GM19240 (cell line): ENCODE measurements around the gene LAMA4.

Source experiments
- DNase-seq: peaks from one replicate; pipeline ENCODE4 v3.0.0; 2011; ENCODE audit warnings: low spot score; ENCODE audit not compliant: insufficient read length

Gene LAMA4

DNA sequence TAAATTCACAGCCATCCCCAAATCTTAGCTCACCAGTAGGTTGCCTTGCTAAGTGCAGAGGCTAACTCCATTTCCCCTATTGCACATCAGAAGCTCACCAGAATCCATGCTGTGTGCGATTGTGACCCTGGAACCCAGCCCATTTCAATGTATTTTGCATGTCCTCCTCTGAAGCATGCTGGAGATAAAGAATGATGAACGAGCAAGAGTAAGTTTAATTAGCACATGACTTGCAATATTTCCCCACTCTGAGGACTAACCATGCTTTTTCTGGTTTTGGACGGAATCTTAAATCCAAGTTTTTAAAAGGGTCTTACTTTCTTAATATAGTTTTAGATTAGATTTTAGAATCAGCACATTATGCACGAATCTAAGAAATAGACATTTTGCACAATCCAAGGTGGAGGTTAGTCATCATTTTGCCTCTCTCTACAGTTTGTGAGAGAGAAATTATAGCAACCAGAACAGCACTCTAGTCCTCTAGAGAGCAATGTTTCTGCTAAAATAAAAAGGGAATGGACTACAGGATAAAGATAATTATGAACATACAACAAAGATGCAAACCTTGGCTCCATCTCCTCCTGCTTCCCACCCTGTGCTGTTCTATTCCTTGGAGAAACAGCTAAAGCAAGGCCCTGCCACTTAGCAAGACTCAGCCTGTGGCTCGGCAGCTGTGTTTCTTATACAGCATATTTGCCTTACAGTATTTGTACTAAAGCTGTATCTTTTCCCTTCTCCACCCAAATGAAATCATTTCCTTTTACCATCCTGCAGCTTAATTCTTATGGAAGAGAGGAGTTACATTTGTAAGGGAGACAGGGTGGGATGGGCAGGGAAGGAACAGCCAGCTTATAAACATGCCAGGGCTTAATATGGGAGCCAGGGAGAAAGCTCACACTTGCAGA lies 24.9 kb upstream of the LAMA4 start:
- no peak for DNase-seq

DNA sequence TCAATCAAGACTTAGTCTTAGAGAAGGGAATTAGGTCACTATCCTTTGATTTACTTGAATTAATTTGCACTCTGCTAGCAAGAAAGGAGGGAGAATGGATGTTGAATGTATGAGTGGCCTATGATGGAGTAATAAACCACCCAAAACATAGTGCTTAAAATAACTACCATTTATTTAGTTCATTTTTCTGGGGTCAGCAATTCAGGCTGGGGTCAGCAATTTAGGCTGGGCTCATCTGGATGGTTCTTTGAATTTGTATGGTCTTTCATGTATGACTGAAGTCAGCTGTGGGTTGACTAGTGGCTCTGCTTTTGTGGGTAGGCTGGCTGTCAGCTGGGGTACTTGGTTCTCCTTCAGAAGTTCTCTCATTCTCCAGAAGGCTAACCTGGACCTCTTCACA lies 21.0 kb upstream of the LAMA4 start:
- no peak for DNase-seq

DNA sequence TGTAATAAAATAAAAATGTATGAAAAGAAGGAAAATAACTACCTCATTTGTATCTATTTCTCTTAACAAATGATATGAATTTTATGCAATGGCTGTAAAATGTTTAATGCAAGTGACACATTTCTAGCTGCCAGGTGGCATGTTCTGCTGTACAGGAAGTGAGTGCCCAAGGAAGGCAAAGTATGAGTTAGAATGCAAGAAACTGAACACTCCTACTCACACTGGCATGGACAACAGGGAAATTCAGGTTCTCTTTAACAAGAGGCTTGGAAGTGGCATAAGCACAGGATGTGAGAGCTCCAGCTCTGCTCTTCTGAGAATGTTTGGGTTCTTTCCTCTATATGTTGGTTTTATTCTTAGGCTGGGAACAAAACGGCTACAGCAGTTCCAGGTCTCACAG lies 20.4 kb upstream of the LAMA4 start:
- DNase-seq, result no peak

DNA sequence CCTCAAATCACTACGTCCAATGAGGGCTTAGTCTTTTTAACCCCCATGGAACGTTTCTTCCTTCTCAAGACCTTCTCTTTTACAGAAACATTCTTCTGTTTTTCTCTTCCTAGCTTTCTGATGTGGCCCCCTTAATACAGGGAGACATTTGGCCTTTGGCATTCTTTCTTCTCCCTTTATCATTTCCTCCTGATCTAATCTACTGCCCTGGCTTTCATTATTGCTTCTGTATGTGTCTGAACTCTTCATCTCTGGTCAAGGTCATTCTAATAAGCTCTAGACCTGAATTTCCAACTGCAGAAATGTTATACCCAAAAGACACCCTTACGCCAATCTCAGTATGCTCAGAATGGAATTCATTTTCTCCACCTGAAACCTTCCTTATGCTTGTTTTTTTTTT lies 18.4 kb upstream of the LAMA4 start:
- DNase-seq, result no peak

DNA sequence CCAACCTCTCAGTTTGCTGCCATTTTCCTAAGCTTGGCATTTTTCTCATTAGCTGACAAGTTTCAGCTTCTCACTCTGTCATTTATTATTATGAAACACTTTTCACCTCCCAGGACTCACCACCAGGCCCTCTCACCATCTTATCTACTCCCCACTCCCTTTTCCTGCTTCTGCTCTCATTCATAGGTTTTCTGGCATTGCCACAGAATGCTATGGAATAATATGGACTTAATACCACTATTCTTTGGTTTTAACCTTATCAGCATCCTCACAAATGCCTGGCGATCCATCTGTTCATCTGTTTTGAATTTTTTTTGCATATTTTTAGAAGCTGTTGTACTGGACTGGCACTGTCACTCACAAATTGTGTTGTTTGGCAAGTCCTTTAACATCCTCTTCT lies 16.4 kb upstream of the LAMA4 start:
- DNase-seq, result no peak

DNA sequence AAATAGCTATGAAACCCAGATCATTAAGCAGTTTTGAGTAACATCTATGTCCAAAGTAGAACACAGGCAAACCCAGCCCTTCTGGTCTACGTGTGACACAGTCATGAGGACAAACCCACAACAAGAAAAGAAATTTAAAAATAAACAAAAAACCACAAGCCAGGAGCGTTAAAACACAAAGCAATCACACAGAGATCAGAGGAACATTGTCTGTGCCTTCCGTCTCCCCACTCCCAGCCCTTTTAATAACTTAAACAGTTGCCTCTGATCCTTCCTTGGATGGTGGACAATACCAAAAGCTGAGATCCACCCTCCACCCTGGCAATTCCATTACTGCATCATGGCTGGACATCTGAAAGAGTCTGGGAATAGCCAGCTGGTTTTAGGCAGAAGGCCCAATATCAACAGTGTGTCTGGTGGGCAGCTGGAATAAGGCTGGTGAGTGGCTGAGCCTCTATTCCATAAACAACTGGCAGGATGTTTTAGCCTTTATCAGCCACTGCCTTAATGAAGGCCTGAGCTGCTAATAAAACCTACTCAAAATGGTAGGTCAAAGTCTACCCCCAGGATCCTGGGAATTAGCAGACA lies 15.7 kb upstream of the LAMA4 start:
- no peak for DNase-seq

DNA sequence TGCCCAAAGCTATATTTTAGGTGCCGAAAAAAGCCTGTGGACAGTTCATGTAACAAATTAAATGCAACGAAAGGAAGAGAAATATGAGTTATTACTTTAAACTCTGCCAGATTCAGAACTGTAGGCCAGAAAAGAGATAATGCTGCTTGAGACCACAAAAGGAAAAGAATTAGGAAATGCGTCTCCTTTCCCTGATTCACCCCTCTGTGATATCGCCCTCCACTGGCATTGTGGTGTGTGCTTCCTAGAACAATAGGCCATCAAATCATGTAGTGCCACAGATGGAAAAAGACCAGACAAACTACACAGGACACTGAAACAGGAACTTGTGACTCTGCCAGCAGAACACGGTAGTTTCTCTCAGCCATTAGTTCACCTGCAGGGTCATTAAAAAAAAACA lies 14.7 kb upstream of the LAMA4 start:
- DNase-seq, result no peak

DNA sequence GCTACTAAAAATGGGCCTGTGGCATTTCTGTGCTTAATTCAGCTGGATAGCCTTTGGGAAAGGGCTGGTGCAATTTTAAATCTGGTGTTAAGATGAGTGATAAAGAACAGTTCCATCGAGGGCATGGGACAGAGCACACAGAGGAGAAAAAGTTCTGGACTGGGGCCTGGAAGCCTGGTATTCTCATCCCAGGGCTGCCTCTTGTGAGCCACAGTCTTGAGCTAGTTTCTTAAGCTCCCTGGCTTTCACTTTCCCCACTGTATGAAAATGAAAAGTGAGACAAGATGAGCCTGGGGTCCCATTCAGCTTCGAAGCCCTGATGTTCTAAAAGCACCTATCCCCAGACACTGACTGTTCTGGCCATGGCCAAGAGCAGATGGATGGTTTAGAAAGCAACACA lies 14.3 kb upstream of the LAMA4 start:
- no peak for DNase-seq

DNA sequence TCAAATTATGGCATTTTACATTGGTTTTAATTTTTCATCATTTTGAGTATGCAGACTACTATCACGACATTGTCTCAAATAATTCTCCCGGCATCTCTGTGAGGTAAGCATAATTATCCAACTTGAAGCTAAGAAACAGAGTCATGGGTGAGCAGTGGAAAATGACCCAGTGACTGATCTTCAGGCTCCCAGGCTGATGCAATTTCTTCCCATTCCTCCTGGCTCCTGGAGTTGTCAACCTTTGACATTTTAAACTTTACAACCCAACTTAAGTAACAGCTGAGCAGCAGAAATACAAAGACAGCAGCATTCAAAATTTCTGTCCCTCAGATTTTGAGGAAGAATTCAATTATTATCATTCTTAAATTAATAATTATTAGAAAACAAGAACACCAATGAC lies 13.7 kb upstream of the LAMA4 start:
- DNase-seq, result no peak

DNA sequence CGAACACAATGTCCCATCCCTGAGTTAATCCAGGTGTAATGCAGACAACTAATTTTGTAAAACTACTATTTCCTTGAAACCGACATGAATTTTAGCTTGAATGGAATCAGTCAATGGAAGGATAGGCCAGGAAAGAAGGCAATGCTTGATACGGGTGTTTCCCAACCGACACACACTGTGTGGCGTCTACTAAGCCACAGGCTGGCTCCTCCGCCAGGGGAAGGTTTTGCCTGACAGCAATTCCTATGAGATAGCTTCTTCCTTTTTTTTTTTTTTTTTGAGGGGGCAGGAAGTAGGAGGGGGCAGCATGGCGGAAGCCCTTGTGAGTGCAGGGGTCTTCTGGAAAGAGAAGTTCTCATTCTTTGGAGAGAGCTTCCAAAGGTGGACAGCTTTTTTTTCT lies 12.0 kb upstream of the LAMA4 start:
- no peak for DNase-seq

DNA sequence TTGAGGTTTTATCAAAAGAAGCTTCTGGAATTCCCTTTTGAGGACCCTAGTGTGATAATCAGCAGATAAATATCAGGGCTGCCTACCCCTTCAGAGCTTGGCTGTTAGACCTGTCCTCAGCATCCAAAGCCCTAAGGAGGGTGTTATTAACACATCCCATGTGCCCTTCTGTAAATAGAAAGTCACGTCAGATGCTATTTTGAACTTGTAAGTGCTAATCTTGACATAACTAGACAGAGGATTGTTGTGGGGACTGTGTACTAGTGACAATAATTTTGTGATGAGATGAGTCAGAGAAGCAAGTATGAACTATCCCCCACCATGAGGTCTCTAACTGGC lies 4.9 kb upstream of the LAMA4 start:
- DNase-seq, result no peak

DNA sequence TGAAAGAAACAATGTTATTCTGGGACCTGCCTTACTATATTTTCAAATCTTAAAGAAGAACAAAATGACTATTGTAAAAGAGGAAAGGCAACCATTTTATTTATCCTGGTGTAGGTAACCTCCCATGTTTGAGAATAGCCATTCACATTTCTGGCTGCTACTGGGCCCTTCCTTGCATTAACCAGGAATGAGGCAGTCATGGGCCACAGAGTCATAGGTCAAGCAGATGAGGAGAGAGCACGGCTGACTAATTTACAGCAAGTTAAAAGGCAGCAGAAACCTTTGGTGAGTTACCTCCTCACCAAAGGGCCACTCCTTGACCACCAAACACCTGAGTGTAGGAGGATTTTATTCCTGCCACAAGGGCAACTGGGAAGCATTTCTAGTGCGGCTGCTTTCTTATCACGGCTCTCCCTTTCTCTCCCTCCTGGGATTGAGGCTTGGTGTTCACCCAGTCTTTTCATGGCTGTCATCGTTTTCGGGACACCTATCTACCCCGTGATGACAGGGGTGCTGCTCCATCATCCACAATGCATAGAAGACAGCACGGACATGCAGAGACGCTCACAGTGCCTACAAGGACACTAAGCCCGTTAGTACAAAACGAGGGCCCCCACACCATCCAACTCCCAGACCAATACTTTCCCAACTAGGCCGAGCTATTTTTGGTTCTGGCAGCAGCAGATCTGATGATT lies 4.4 kb upstream of the LAMA4 start:
- DNase-seq, result no peak

DNA sequence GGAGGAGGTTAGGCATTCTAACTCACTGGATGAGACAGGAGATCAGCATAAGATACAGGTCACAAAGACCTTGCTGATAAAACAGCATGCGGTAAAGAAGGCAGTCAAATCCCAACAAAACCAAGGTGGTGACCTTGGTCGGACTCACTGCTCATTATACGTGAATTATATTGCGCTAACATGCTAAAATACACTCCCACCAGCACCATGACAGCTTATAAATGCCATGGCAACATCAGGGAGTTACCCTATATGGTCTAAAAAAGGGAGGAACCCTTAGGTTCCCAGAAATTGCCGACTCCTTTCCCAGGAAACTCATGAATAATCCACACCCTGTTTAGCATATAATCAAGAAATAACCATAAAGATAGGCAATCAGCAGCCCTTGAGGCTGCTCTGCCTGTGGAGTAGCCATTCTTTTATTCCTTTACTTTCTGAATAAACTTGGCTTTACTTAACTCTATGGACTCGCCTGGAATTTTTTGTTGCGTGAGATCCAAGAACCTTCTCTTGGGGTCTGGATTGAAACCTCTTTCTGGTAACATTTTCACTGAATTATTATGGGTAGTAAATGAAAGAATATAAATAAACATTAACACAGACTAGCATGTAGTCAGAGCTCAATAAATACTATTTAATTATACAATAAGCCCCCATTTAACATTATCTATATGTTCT lies 3.0 kb upstream of the LAMA4 start:
- no peak for DNase-seq

DNA sequence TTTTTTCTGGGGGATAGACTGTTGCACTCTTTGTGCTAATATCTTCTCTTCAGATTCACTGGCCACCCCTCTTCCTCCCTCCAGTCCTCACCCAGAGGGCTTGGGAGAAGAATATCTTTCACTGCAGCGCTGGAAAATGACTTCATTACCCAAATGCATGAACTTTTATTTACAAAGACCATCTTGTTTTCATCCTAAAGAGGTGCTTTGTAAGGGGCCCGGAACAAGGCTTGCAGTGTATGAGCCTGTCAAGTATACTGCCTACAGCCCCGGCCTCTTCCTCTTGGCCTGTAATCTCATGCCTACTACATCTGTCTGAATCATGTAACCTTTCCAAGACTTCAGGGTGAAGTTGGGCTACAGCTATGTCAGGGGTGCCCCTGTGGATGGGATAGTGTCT lies 554 bp upstream of the LAMA4 start:
- DNase-seq, result no peak

DNA sequence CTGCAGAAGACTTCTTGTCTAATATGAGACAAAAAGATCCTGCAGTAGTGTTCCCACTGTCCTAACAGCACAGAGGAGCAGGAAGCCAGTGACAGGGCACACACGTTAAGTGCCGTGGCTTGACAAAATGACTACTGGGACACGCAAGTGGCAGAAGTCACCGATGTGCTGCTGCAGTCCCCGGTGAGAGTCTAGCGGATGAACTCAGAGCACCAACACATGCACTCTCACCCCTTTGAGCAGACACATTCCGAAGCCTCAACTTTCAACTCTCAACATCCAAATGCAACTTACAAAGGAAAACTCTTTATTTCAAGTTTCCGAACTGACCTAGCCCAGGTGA lies 898 bp downstream of the LAMA4 start:
- no peak for DNase-seq

DNA sequence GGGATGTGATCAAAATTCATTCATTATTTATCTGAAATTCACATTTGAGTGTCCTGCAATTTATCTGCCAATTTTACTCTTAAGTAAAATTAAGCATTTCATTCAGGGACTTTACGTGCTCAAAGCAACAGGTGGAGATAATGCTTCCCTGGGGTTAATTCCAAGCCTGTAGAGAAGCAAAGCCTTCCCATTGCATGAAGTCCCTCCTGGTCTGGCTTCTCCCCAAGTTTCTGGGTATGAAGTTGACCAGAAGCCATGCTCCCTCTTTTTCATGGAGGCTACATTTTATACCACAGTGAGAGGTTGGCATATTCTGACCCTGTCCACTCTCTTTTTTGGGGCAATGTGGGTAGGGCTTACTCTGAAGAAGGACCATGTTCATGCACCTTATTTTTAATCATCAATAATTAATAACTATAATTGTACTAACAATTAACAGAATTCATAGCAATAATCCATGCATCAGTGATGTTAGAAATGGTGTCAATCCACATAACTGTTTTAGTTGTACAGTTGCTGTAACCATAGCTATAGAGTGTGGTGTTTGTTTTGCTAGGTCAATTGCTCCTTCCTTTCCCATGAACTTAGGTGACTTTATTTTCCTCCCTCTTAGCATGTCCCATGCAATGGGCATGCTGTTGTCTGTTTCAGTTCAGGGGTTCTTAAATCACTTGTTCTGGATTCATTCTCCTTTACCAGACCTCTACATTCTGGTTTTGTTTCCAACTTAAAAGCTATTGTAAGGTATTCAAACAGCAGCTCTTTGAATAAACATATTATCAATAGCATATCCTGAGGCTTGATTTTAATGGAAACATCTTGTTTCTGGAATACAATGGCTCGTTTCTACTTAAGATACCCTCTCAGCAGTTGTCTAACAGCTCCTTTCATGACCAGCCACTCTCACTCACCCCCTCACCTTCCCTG lies 1.5 kb downstream of the LAMA4 start:
- no peak for DNase-seq

DNA sequence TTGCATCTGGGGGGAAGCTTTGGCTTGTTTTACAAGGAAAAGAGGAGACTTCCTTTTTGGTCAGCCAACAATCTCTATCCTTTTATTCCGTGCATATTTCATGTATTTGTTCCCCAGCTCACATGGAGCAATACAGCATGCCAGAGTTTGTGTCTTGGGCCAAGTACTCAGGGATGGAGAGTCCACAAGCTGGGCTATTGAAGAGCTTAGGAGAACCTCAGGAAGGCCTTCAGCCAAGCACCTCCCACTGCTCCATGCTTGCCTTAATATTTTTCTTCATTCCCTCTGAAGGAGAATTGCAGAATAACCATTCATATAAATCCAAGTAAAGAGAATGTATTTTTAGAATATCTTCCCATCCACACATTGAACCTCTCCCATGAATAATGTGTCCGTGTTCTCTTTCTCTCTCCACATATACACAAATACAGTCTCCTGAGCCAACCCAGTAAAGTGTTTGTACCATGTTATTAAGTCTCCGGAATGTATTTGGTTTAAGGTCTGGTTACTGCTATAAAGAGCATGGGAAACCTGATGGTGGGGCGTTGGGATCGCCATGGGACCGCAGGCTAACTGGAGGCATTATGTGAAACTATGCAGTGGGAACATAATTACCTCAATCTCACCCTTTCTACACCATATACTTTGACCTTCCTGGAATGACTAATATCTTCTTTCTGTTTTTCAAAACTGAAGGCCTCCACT lies 3.0 kb downstream of the LAMA4 start:
- DNase-seq, result no peak

DNA sequence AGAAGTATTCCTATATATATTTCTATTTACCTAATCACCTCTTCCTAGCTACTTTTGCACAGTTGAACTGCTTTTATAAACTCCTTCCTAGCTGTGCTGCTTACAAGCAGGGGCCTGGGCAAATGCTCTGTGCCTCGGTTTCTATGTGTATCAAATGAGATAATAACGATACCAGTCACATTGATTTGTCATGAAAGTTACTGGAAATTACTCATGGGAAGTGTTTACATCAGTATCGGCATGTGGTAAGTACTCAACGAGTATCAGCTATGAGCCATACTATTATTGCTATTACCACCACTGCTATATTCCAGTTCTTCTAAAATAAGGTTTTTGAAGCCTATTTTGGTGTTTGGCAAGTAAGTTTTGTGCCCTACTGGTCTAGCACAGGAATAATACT lies 4.9 kb downstream of the LAMA4 start:
- no peak for DNase-seq

DNA sequence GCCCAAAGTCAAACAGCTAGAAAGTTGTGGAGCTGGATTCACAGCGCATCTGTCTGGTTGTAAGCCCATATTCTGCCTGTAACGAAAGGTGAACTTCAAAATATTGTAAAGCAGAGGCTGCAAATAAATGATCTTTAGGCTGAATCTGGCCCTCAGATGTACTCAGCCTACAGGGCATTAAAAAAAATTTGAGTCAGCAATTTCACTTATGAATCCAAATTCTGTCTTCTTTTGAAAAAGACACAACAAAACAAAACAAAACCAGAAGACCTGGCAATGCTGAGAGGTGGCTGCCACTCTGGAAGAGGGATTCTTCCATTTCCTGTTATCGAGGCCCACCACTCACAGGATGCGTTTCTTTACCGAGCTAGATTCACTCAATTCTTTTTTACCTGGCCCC lies 7.1 kb downstream of the LAMA4 start:
- DNase-seq, result no peak

DNA sequence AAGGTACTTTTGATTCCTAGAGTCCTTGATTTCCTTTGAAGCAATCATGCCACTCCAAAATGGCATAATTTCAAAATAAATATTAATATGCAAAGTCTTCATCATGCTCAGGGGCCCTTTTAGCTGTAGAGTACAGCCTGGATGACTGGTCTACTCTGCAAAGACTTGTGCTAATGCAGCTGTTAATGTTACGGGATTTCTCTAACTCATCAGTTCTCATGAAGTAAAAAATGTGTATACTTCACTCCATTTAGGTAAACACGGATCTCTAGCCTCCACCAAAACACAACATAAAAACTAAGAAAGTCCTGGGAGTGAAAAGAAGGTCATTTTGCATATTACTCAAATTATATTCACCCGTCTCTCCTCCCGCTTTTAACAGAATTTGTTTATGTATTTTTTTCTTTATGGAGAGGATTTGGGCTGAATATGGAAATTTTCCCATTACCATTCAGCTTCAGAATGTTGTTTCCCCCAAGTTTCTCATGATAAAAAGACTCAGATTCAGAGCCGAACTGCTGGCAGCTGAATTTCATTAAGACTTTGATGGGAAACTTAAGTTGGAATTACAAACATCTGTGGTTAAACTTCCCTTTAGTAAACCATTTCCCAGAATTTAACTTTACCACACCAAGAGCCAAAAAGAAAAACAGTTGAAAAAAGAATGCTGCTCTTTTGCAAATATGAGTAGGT lies 8.7 kb downstream of the LAMA4 start:
- DNase-seq, result no peak
